HG03175 (cell line): ENCODE data around the gene KCNH2.

ENCODE experiments used
- ATAC-seq: cut with Tn5 transposase; IDR thresholded peaks from one replicate; pipeline ENCODE4 v1.9.1; 2021; ENCODE audit warnings: mild to moderate bottlenecking, moderate library complexity; ENCODE audit not compliant: unreplicated experiment

Gene KCNH2

DNA sequence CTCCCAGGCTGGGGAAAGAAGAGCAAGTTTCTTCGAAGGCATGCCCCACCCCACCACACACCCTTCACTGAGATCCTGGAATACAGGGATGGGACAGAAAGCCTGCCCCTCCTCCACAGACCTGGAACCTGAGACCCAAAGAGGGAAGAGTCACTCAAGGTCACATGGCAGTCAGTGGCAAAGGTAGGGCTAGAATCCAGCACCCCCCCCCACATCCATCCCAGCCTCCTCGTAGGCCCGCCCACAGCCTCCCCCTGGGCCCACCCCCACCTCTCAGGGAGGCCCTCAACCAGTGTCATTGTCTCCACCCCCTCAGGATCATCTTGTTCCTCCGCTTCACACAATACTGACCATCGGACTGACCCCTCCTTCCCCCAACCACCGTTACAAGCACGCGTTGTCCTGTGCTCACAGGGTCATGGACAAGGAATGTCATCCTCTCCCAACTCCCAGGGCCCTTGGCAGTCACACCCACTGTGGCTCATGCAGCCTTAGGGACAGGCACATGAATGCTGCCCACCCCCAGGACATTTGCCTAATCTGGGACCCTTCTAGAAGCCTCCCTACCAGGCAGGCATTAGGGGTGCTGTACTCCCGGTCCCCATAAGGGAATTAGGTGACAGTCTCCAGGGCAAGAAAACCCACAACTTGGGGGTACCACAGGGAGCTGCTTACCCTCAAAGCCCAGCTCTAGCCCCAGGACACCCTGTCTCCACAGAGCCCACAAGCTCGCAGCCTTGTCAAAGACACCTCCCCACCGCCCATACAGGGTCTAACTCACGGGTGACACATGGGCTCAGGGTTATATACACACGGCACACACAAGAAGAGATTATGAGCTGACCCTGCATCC lies 1.4 kb downstream of the KCNH2 start:
- no peak for ATAC-seq

DNA sequence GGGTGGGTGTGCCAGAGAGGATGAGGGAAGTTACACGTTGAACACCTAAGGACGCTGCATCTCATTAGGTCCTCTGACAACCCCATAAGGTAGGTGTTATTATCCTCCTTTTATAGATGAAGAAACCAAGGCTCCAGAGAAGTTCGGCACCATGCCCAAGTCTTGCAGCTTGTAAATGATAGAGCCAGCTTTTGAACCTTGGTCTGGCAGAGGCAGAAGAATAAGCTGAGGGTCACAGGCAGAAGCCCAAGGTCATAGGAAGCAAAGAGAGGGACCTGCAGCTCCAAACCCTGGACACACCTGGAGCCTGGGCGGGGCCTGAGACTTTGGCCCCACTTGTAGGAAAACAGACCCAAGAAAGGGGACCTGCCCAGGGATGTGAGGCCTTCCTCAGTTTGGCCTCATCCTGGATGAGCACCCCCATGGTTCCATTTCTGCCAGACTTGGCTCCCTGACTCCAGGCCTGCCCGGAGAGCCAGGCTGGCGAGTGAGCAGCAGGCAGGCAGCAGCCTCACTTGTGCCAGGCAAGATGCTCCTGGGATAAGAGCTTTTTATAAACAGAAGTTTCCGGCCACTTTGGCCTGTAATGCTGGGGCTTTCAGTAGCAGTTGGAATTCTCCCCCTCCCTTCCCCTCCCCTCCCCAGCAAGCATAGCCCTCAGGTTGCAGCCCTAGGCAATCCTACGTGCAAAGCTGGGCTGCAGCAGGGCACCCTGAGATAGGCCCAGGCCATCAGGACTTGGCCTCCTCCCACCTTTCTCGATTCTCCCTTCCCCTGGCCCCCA lies 2.4 kb downstream of the KCNH2 start:
- ATAC-seq, result no peak

DNA sequence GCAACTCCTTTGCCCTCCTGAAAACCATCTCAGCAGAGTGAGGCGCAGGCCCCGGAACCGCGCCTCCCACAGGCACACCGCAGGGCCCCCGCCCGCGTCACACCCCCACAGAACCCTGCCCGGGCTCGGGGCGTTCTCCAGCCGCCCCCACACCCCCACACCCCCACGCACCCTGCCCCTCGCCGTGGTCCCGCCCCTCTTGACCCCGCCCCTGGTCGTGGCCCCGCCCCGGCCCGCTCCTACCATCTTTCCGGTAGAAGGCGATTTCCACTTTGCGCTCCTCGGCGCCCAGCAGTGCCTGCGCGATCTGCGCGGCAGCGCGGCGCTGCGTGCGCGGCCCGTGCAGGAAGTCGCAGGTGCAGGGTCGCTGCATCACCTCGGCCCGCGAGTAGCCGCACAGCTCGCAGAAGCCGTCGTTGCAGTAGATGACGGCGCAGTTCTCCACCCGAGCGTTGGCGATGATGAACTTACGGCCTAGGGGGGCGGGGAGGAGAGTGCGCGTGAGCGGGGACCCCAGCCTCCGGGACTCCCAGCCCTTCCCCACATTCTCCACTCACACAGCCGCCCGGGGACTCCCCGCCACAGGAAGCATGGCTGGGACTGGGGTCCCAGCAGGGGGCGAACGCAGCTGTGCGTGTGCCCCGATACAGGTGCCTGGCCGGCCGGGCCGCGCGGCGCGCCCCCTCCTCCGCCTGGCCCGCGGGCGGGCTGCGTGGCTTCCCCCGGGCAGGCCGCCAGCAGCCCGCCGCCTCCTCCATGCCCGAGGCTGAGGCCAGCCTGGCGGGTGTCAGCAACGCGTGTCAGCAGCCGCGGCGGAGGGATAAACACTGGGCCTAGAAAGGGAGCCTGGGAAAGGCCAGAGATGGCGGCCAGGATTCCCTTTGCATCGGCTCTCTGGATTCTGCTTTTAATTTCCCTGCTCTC lies 3.4 kb downstream of the KCNH2 start:
- ATAC-seq, result peak; percentile 68

DNA sequence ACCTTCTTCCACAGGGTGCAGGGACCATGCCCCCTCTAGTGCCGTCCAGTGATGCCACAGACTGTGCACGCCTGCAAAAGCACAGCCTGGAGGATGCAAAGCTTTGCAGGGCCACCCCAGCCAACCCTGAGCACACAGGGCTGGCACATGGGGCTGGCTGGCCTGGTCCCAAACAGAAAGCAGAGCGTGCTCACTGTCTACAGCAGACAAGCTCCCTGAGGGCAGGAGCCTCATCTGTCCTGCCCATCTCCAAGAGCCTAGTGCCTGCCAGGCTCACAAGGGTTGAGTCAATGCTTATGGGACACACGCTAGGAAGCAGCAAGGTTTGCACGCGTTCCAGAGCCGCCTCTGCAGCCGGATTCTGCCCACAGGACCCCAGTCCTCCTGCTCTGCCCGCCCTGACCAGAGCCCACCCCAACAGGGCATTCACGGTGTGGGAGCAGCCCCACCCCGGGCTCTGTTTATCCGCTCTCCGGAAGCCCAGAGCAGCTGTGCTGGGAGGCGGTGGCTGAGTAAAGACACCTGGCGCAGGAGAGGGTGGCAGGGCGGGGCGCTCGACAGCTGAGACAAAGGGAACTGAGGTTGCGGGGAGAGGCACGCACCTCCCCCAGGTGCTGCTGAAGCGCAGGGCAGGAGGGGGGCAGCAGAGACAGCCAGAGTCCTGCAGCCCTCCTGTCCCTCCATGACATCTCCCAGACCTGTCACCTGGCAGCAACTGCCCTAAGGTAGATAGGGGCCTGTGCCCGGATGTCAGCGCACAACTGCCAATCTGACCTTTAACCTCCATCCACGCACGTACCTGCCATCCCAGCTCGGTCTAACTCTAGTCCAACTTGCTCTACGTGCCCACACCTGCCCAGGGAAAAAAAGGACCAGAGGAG lies 4.3 kb downstream of the KCNH2 start:
- no peak for ATAC-seq

DNA sequence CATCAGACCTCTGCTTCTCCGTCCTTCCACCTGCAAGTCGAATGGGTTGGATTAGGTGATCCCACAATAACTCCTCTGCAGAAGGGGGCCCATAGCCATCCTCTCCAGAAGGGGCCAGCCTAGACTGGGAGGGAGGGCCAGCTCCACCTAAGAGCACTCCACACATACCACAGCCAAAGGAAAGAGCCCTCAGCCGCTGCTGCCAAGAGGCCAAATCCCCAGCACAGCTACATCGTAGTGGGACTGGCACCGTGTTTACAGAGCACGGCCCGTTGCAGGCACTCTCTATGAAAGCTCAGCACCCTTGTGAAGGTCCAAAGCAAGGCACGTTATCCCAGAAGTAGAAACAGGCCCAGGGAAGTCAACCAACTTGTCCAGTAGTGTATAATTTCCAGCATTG lies 5.4 kb downstream of the KCNH2 start:
- ATAC-seq, result no peak

DNA sequence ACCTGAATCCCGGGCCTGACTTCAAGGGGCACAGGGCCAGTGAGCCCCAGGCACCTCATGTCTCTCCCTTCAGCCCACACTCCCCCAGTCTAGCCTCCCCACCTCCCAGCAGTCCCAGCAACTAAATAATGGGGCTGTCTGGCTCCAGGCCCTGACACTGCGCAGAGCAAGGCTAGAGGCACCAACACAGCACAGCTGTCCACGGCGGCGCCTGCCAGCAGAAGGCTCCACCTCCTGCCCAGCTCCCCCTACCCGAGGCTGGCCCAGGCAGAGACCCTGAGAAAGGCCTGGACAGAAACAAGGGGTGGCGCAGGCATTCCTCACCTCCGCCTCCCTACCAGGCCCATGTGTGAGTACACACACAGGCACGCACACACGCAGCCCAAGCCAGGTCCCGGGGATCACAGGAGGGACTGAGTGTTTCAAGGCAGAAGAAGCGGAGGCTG lies 6.1 kb downstream of the KCNH2 start:
- no peak for ATAC-seq

DNA sequence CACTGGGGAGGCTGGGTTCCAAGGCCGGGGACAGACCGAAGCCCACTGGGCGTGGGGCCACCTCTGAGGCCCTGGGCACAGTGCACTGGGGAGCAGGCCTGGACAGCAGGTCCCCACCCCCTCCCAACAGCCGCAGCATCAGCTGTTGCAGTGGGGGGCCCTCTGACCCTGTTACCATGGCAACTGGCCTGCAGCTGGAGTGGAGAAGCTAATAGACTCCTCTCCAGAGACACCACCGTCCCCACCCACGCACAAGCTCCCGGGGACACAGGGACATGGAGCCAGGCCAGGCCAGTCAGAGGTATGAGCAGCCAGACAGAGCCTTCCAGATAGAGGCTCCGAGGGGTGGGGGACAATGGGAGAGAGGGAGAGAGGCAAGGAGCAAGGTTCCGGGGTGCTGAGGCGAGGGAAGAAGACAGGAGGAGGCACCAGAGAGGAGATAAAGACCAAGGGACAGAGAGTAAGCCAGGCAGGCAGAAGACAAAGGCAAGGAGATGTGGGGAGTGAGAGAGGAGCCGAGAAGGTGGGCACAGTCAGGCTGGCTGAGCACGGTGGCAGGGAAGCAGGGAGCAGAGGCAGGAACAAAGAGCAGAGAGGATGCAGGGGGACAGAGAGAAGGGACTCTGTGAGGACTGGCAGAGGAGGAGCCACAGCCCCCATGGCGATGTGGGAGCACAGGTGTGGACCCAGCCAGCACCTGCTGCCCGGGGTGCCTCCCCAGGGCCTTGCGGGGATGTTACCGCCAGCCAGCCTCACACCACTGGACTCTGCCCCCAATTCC lies 6.7 kb downstream of the KCNH2 start:
- no peak for ATAC-seq

DNA sequence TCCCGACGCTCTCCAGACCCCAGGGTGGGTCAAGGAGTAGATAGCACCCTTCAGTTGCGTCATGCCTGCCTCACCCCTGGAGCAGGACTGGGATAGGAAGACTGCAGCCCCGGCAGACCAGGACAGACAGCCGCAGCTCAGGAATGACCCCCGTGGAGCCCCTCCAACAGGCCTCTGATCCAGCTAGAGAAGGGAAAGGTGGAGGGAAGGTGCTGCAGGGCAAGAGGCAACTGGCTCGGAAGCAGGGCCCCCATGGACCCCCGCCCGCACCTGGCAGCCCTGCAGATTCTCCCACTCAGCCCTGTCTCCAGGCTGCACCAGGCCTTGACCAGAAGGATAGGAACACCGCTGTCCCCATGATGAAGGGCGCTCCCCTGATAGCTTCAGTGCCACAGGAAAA lies 7.7 kb downstream of the KCNH2 start:
- ATAC-seq, result no peak

DNA sequence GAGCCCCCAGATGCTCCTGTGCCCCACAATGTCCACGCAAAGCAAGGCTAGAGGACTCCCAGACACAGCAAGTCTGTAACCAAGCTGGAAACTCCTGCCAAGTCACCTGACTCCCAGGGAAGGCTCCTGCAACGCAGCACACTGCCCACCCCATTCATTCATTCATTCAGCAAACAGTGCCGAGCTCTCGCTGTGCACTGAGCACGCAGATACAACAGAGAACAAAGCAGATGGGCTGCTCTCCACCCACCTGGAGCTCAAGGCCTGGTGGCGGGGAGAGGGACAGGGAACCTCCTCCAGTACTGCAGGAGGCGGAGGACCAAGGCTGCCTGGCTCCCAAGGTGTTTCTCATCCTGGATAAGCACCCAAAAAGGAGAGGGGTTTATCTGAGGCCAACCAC lies 8.6 kb downstream of the KCNH2 start:
- no peak for ATAC-seq

DNA sequence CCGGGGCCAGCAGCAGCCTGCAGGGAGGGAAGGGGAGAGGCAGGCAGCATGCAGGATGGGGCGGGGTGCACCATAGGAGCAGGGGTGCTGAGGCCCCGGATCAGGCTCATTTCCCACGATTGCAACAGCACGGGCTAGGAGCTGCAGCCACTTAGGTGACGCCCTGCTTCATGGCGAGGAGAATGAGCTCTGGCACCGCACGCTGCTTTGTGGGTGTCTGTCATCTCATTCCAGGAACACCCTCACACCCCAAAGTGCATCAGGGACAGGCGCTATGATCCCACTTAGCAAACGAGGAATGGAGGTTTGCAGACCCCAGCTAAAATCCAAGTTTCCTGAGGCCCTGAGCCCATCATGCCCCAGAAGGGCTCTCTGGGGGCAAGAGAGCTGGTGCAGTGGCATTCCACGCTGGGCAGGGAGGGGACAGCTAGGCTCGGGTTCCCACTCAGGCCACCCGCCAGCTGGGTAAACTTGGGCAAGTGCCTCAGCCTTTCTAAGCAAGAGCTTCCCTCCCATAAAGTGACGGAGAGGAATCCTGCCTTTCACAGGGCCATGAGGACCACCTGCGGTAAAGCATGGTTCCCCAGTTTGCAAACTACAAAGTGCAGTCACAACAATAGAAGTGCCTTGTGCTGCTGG lies 9.3 kb downstream of the KCNH2 start:
- ATAC-seq, result no peak

DNA sequence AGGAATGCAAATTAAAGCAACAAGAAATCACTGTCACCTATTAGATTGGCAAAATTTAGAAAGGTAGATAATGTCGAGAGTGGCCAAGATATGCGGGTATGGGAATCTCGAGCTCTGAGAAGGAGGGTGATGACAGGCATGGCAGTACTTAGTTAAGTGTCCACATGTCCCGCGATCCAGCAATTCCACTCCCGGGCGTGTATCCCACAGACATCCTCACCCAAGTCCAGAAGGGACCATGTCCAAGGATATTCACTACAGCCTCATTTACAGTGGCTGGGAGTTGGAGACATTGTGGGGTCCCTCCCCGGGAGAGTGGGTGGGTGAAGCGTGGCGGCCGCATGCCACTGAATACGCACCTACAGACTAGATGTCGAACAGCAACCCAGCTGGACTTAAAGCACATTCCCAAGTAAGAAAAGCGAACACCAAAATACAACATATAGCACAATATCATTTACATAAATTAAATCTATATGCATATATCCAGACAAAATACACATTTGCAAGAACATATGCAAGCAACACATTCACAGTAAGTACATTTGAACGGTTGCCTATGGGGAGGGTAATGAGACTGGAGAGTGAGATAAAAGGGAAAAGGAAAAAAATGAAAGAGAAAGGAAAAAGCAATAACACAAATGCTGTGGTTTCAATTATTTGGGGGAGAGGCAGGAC lies 9.9 kb downstream of the KCNH2 start:
- no peak for ATAC-seq

DNA sequence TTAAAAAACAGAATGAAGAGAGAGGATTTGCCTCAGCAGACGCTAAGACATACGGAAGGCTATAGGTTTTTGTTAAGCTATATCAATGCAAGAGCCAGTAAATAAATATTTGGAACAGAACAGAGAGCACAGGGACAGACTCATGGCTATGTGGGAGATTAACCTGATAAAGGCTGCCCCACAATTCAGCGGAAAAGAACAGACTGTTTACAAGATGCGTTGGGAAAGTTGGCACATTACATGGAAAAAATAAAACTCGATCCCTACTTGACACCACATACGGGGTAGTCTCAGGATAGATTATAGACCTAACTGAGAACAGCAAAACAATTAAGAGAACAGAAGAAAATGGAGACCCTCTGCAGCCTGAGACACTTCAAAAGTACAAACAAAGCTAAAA lies 10.8 kb downstream of the KCNH2 start:
- ATAC-seq, result no peak

DNA sequence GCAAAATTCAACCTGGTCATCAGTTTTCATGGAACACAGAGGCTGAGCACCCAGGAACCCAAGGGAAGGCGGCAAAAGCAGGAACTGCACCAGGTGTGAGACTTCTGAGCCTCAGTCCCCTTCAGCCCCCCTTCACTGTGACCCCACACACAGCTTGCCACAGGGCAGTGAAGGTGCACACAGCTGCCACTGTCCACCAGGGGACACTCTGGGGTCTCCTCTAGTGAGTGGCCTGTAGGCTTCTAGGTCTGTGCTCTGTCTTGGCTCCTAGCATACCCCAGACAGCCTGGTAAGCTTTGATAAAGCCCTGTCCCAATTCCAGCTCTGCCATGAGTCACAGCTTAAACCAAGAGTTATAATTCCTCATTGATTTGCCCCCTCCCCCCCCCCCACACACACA lies 12.1 kb downstream of the KCNH2 start:
- no peak for ATAC-seq

DNA sequence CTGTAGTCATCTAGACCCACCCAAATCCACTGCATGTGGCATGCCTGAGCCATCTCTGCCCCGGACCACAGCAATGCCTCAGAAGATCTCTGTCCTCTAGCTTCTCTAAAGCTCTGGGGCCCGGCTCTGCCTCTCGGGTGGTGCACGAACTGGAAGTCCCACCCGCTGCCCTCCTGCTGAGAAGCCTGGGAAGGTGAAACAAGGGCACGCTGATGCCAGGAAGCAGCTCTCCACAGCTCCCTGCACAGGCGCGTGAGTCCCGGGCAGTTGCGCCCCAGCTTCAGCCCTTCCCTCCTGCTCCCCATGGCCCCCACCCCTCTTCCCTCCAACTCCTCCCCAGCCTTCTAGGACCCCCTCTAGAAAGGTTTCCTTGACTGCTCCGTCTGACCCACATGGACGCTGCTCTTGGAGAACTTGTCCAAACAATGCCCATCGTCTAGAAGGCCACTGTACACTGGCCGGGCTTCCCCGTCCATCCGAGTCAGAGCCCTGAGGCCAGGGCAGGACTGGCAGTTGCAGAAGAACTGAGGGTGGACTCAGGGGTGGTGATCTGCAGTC lies 12.8 kb downstream of the KCNH2 start:
- no peak for ATAC-seq

DNA sequence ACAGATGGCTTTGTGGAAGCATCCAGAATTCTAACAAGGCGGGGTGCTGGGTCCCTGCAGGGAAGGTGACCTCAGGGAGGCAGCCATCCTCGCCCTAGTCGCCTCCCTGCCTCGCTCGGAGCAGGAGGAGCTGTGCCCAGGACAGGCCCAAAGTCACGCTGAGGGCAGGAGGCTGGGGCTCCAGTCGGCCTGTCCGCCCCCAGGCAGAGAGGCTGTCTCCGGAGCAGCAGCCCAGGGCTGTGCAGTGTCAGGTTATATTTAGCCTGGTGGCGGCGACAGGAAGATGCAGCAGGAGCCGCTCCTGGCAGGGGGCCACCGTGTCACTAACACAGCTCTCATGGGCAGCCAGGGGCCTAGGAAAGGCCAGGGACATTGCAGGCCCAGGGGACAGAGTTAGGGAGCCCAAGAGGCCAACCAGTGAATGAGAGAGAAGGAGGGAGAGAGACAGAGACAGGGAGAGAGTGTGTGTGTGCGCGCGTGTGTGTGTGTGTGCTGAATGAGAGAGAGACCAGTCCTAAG lies 13.5 kb downstream of the KCNH2 start:
- ATAC-seq, result no peak

DNA sequence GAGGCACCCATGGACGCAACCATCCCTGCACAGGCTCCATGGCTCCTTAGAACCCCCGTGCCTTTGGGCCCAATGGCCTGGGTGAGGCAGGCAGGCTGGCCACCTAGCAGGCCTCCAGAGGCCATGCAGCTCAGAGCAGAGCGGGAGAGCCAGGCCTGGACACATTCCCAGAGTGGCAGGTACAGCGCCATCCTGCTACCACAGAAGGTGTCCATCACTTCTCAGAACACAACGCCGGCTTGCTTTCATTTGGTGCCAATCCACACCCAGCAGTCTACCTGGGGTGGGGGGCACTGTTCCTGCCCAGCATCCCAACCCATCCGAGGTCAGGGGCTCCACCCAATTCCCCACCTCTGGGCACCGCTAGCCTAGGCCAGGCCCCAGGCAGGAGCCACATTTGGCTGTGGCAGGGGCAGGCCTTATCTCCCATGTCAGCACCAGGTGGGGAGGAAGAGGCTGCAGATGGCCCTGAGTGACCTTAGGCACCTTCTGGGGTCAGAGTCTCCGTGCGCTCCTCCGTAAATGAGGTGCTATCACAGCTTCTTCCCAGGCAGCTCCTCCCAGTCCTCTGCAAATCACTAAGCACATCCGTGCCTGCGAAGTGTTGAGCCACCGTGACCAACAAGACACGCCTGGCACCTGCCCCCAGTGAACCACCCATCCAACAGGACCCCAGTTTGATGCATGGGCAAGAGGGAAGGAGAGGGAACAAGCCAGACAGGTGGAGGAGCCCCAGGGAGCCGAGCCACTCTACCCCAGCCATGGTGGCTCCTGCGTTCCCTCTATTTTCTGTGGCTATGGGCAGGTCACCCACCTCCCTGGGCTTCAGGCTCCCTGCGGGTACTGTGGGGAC lies 14.2 kb downstream of the KCNH2 start:
- ATAC-seq, result no peak
